NCI-H1436 treated with DMSO at 0.1 percent for 48 hours (cell line): ENCODE results near the gene RGS16.

ENCODE experiments used
- DNase-seq: peaks from one replicate; lab custom pipeline; 2025; lab: John Stamatoyannopoulos, UW

RGS16 gene

DNA sequence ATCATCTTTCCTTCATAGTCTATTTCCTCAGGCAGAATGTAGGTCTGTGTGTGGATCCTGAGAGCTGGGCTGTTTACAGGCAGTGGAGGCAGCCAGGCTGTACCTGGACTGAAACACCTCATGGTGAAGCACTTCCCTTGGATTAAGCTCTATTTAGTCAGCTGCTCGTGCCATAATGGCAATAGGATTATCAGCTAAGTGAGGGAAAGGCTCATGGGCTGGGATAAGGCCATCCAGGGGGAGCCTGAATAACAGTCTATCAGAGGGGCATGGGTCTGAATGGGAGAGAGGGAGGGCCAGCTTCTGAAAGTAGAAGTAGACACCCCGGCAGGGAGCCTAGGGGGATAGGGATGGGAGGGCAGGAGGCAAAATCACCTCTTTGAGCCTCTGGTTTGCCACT, 23.5 kb downstream of the RGS16 start:
- no peak for DNase-seq

DNA sequence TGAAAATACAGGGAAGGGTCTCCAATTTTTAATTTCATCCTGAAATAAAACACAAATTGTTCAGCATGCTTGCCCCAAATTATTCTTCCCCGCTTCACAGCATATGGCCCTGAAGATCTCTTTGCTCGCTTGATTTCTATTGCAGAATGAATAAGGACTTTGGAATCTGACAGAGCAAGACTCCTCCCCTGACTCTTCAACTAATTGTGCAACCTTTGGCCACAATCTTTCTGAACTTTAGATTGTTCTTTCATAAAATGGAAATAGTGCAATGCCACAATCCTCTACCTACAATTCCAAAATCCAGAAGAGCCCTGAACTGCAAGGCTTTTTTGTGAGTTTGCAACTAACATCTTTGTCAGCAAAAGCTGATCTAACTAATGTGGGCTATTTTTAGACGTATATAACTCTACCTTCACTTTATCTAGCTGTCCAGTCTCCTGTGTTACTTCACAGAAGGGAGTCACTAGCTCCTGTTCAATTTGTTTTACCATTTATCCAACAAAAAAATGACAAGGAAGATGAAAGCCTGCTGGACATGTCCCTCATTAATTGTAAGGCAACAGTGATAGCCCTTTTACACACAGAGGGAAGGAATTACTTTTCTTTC, 28.5 kb downstream of the RGS16 start:
- no peak for DNase-seq

DNA sequence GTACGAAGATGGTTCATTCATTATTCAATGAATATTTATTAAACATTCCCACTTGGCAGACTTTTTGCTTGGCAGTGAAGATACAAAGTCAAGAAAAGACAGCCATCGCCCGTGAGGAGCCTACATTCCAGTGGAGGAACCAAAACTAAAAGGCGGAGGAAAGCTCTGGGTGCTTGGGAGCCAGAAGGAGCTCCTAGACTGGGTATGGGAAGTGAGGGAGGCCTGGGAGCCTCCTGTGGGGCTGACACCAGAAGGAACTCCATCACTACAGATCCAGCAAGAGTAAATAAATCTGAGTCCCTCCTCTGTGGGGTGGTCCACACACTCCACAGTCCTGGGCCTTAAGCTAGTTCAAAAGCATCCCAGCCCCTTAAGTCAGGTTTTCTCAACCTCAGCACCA, 30.0 kb downstream of the RGS16 start:
- no peak for DNase-seq

DNA sequence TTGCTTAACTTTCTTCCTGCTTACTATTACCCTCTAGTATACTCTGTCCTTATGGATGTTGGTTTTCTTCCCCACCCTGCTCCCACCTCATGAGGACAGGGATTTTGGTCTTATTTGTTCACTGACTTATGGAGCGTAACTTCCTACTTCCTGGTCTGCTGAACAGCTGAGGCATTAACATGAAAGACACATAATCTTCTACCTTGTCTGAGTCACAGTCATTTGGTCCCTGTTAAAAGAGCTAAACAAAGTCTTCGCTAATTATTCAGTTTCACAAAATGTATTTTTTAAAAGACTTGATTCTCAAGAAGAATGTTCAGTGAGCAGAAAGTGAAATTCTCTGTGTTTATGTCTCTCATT, 33.6 kb downstream of the RGS16 start:
- DNase-seq = no peak

DNA sequence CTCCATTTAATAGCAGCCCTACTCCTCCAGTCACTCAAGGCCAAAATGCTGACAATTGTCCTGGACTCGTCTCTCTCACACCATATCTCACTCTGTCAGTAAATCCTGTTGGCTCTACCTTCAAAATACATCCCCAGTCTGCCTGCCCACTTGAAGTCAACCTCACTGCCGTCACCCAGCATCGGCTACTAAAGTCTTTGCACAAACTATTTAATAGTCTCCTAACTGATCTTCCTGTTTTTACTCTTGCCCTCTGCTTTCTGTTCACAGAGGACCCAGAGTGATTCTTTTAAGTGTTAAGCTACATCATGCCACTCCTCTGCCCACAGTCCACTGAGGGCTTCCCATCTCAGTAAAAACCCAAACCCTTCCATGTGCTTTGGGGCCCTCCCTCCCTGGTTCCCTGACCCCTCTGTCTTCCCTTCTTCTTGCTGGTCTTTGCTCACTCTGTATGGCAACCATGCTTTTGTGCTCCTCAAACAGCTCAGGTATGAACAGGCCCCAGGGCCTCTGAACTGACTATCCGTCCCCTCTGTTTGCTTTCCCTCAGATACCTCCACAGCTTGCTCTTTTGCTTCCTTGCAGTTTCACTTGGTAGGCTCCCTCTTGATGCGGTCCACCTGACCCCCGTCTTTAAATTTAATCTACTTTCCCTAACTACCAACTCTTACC, 34.1 kb downstream of the RGS16 start:
- no peak for DNase-seq

DNA sequence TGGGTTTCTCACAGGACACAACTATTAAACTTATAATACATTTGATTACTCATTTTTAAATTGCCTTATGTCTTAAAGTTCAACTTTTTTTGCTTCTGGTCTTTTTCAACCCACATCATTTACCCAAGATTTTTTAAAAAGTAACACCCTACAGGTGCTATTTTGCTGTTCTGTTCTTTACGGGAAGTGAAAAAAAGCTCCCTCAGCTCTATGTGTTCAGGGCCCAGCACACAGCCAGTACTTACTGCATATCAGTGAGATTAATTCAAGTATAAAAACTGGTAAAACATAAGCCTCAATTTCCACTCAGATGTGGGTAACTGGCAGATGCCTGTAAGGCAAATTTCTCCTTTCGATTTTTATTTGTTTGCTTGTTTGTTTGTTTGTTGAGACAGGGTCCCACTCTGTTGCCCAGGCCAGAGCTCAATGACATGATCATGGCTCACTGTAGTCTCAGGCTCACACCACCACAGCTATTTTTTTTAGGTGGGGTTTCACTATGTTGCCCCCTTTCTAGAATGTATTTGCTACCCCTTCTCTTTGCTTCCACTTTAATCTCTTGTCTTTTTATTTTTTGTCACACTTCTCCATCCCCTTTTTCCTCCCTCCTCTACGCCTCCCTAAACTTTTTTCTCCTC, 35.4 kb downstream of the RGS16 start:
- DNase-seq = no peak

DNA sequence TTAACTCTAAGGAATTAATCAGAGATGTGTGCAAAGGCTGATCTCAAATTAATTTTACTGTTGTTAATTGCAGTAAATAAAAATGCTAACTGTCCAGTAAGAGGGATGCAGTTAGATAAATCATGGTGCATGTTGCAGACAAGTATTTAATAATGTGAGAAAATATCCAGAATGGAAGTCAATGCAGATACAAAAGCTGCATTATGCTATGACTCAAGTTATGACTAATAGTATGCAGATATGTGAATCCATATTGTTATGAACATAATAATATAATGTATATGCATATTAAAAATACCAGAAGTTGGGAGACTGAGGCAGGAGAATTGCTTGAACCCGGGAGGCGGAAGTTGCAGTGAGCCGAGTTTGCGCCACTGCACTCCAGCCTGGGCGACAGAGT, 36.6 kb downstream of the RGS16 start:
- DNase-seq = no peak

DNA sequence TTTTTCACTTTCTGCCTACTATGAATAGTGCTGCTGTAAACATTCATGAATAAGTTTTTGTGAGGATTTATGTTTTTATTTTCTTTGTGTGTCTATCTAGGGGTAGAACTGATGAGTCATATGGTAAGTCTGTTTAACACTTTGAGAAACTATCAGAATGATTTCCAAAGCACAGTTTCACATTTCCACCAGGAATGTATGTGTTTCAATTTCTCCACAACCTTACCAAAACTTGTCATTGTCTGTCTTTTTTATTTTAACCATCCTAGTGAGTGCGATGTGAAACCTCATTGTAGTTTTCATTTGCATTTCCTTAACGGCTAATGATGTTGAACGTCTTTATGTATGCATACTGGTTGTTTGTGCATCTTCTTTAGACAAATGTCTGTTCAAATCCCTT, 38.7 kb downstream of the RGS16 start:
- no peak for DNase-seq

DNA sequence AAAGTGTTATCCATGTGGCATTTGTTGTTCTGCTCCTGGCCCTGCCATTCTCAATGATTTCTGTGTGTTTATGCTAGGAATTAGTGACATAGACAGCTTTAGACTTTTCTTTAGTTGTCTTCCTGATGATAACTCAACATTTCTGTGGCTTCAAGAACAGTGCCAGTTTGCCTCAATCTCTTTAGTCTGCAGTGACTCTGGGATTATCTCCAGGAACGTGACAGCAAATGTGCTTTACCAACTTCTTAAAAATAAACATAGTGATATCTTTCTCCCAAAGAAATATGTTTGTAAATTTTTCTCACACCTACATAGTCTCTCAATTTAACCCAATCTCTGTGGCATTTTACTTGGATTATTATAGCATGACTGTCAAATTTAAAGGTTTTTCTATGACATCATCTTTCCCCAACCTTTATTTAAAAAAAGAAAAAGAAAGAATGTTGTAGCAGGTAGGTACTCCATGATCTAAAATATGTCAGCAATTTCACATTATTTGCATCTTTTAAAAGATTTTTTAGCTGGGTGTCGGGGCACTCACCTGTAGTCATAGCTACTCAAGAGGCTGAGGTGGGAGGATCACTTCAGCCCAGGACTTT, 39.7 kb downstream of the RGS16 start:
- no peak for DNase-seq

DNA sequence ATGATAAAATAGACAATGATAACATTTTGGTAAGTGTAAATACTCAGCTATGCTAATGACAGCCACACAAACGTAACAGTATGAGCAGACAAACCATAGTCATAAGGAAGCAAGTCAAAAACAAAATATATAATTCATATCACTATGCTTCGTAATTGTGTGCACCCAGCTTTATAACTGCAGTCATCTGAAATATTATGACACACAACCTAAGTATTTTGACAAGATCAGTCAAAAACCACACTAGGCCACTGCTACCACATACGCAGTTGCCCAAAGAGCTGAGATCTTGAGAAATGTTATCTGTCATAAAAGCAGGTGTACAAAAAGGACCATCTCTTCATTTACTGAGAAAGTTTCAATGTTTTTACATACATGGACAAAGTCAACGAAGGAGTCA, 41.1 kb downstream of the RGS16 start:
- DNase-seq = no peak

DNA sequence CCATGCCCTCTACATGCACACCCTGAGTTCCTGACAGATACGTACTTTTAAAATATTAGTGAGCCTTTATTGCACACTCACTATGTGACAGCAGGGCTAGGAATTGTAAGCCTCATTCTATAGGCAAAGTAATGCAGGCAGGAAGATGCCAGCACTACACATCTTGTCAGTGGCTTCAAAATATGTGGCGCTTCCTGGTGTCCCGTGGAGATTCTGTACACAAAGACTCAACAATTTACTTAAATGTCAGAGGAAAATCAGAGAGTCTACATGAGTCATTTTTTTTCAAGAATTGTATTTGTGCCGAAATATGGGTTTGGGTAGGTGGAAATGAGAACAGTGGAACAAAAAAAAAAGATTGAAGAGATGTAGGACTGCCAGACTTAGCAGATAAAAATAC, 42.7 kb downstream of the RGS16 start:
- DNase-seq = no peak

DNA sequence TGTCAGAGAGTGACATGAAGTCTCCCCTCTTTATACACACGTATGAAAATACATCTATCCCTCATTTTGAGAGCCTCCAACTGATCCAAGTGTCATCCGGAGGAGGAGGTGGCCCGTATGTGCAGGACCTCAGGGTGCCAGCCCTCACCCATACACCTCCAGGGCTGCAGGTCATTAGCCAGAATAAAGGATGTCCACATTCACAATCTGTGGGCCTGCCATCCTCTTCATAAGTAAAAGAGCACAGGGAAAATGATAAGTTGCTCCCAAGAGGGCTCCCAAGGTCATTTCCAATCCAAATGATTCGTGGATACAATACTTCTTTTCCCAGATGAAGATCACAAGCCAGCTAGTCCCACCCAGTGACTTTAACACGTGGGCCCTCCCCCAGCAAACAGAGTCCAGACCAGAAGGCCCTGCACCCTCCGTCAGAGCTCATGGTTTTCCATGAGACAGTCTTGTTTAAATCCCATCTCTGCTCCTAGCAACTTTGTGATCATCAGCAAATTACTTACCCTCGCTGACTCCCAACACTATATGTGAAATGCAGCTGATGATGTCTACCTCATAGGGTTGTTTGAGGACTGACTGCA, 43.7 kb downstream of the RGS16 start:
- no peak for DNase-seq

DNA sequence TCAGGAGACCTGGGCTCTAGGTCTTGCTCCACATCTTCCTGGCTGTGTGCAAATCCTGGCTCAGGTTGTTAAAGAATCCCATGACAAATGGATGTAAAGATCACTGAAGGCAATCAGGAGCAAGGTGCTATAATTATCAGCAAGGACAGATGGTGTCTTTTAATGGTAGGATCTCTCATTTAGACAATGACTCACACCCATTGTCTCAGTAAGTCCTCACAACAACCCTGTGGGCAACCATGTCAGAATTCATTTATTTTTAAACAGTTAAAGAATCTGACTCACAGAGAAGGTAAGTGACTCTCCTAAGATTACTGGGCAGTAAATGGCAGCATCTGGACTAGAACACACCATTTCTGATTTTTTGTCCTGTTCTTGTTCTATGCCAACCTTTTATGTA, 47.9 kb downstream of the RGS16 start:
- no peak for DNase-seq

DNA sequence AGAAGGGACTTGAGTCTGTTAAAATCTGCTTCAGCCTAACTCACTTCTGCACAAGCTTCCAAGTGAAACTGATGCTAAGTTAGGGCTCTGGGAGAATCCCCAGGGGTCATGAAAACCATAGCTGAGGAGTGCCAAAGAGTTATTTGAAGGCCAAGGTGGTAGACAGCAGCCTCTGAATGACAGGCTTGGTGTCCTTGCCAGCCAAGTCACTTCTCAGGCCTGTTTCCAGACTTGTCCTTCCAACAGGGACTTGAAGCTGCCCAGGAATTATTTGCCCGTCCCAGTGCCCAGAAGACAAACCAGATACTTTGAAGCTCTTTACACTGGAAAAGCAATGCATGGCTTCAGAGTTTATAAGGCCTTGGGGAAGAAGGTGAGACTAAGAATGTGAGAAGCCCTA, 48.7 kb downstream of the RGS16 start:
- no peak for DNase-seq

DNA sequence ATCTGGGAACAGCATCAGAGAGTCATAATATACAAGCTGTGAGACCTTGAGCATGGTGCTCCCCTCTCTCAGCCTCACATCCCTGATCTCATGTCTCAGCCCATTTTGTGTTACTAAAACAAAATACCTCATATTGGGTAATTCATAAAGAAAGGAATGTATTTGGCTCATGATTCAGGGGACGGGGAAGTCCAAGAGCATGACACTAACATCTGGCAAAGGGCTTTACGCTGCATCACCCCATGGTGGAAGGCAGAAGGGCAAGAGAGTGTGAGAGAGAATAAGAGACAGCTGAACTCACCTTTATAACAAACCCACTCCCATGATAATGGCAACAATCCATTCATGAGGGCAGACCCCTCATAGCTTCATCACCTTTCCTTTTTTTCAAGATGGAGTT, 51.7 kb downstream of the RGS16 start:
- DNase-seq = no peak

DNA sequence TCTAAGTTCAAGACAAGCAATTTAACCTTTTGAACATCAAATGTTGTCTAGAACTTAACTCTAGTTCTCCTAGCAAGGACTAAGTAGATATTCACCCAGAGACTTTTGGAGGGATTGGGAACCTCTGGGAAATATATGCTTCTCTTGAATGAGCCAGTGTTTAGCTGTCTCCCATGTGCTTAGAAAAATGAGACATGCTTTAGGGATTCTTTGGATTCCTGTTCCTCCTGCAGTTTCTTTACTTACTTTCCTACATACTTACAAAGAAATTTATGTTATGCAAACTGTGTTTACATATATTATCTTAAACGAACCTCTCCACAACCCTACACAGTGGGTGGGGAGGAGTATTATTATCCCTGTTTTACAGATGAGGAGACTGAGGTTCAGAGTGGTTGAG, 54.4 kb downstream of the RGS16 start:
- no peak for DNase-seq

DNA sequence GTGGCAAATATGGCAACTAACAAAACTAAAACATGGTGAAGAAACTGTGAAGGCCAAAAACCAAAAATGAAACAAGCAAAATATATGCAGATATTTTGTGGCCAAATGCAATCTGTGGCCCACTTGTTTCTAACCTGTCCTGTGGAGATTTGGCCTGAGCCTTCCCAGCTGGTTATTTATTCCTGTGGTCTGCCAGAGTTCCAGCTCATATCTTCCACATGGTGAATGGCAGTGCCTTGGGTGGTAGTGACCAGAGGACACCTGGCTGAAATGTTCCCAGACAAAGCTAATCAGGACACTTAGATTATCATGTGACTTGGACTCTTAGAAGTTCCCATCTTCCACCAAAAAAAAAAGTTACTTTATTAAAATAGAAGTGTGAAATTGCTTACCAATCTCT, 54.8 kb downstream of the RGS16 start:
- DNase-seq = no peak
